ENCODE data around the gene ASAH2. TPM values are rescaled to one million over a fixed set of nuclear protein-coding genes. Genes with fewer than 3 reads are reported as not detected.

ASAH2 gene
- total and polyA plus RNA-seq, 2 donors = 0.18 to 1.4 TPM

- Histone ChIP-seq H3K4me3 (ENCODE audit: low read length in 2 of 2) (no peak overlapping the region), H3K4me1 (ENCODE audit: control insufficient read depth in 2 of 2, insufficient read depth in 2 of 2, low read length in 2 of 2) (no peaks in the 10 kb centered on the region)
- 97% methylated on average over 1 of the region's 1 CpG for WGBS
Observed at GRCh38 chr10:50221470-50221869, 29.8 kb downstream of the ASAH2 start.

GRCh38 chr10:50219646-50220045, 31.7 kb downstream of the ASAH2 start:
- H3K4me1 ChIP-seq (ENCODE audit: control insufficient read depth in 2 of 2, insufficient read depth in 2 of 2, low read length in 2 of 2) = no peaks in the 10 kb centered on the region
- no peak for DNase-seq (ENCODE audit: low read depth in 6 of 9, low spot score in 9 of 9)
- H3K36me3 ChIP-seq (ENCODE audit: control insufficient read depth in 2 of 2, insufficient read depth in 2 of 2, low read length in 1 of 2) = no peaks in the 10 kb centered on the region
- no peak overlapping the region for H3K4me3 ChIP-seq (ENCODE audit: low read length in 2 of 2)
- H3K27me3 ChIP-seq (ENCODE audit: control insufficient read depth in 2 of 2, insufficient read depth in 1 of 2, low read length in 1 of 2) = no peaks in the 10 kb centered on the region
- 96% methylated on average over 2 of the region's 2 CpGs for WGBS
- no peaks in the 10 kb centered on the region for H3K9me3 ChIP-seq (ENCODE audit: control insufficient read depth in 2 of 2, insufficient read depth in 1 of 2, low read length in 1 of 2)
- no peak overlapping the region for H3K27ac ChIP-seq (ENCODE audit: low read depth in 1 of 2, low read length in 1 of 2)

More at GRCh38 chr10:50221470-50221869, 29.8 kb downstream of the ASAH2 start:
- DNase-seq (ENCODE audit: low read depth in 6 of 9, low spot score in 9 of 9) = no peak
- Histone ChIP-seq H3K27me3 (ENCODE audit: control insufficient read depth in 2 of 2, insufficient read depth in 1 of 2, low read length in 1 of 2) (no peaks in the 10 kb centered on the region), H3K9me3 (ENCODE audit: control insufficient read depth in 2 of 2, insufficient read depth in 1 of 2, low read length in 1 of 2) (no peaks in the 10 kb centered on the region), H3K27ac (ENCODE audit: low read depth in 1 of 2, low read length in 1 of 2) (no peak overlapping the region), H3K36me3 (ENCODE audit: control insufficient read depth in 2 of 2, insufficient read depth in 2 of 2, low read length in 1 of 2) (no peaks in the 10 kb centered on the region)

GRCh38 chr10:50219200-50219599, 32.1 kb downstream of the ASAH2 start:
- no peaks in the 10 kb centered on the region for H3K9me3 ChIP-seq (ENCODE audit: control insufficient read depth in 2 of 2, insufficient read depth in 1 of 2, low read length in 1 of 2)
- H3K27me3 ChIP-seq (ENCODE audit: control insufficient read depth in 2 of 2, insufficient read depth in 1 of 2, low read length in 1 of 2) = no peaks in the 10 kb centered on the region
- H3K4me3 ChIP-seq (ENCODE audit: low read length in 2 of 2) = no peak overlapping the region
- no peaks in the 10 kb centered on the region for H3K4me1 ChIP-seq (ENCODE audit: control insufficient read depth in 2 of 2, insufficient read depth in 2 of 2, low read length in 2 of 2)
- WGBS = 94% methylated on average over 2 of the region's 2 CpGs
- H3K36me3 ChIP-seq (ENCODE audit: control insufficient read depth in 2 of 2, insufficient read depth in 2 of 2, low read length in 1 of 2) = no peaks in the 10 kb centered on the region
- H3K27ac ChIP-seq (ENCODE audit: low read depth in 1 of 2, low read length in 1 of 2) = no peak overlapping the region
- DNase-seq (ENCODE audit: low read depth in 6 of 9, low spot score in 9 of 9) = no peak

- H3K27me3 ChIP-seq (ENCODE audit: control insufficient read depth in 2 of 2, insufficient read depth in 1 of 2, low read length in 1 of 2) = no peaks in the 10 kb centered on the region
- no peak for DNase-seq (ENCODE audit: low read depth in 6 of 9, low spot score in 9 of 9)
- H3K4me1 ChIP-seq (ENCODE audit: control insufficient read depth in 2 of 2, insufficient read depth in 2 of 2, low read length in 2 of 2) = no peaks in the 10 kb centered on the region
- H3K27ac ChIP-seq (ENCODE audit: low read depth in 1 of 2, low read length in 1 of 2) = no peak overlapping the region
- no peak overlapping the region for H3K4me3 ChIP-seq (ENCODE audit: low read length in 2 of 2)
- no peaks in the 10 kb centered on the region for H3K36me3 ChIP-seq (ENCODE audit: control insufficient read depth in 2 of 2, insufficient read depth in 2 of 2, low read length in 1 of 2)
- no peaks in the 10 kb centered on the region for H3K9me3 ChIP-seq (ENCODE audit: control insufficient read depth in 2 of 2, insufficient read depth in 1 of 2, low read length in 1 of 2)
- WGBS = 89% methylated on average over 3 of the region's 3 CpGs
Observed at GRCh38 chr10:50216894-50217293, 34.4 kb downstream of the ASAH2 start.

GRCh38 chr10:50216418-50216817, 34.9 kb downstream of the ASAH2 start:
- DNase-seq (ENCODE audit: low read depth in 6 of 9, low spot score in 9 of 9) = no peak
- Histone ChIP-seq H3K27ac (ENCODE audit: low read depth in 1 of 2, low read length in 1 of 2) (no peak overlapping the region), H3K9me3 (ENCODE audit: control insufficient read depth in 2 of 2, insufficient read depth in 1 of 2, low read length in 1 of 2) (no peaks in the 10 kb centered on the region)

GRCh38 chr10:50211670-50212069, 39.6 kb downstream of the ASAH2 start:
- Histone ChIP-seq H3K27ac (ENCODE audit: low read depth in 1 of 2, low read length in 1 of 2) (no peak overlapping the region), H3K4me3 (ENCODE audit: low read length in 2 of 2) (no peak overlapping the region), H3K36me3 (ENCODE audit: control insufficient read depth in 2 of 2, insufficient read depth in 2 of 2, low read length in 1 of 2) (no peaks in the 10 kb centered on the region), H3K4me1 (ENCODE audit: control insufficient read depth in 2 of 2, insufficient read depth in 2 of 2, low read length in 2 of 2) (no peaks in the 10 kb centered on the region), H3K27me3 (ENCODE audit: control insufficient read depth in 2 of 2, insufficient read depth in 1 of 2, low read length in 1 of 2) (no peaks in the 10 kb centered on the region), H3K9me3 (ENCODE audit: control insufficient read depth in 2 of 2, insufficient read depth in 1 of 2, low read length in 1 of 2) (no peaks in the 10 kb centered on the region)
- WGBS = 92% methylated on average over 3 of the region's 3 CpGs
- DNase-seq (ENCODE audit: low read depth in 6 of 9, low spot score in 9 of 9) = no peak

More at GRCh38 chr10:50216418-50216817, 34.9 kb downstream of the ASAH2 start:
- Histone ChIP-seq H3K36me3 (ENCODE audit: control insufficient read depth in 2 of 2, insufficient read depth in 2 of 2, low read length in 1 of 2) (no peaks in the 10 kb centered on the region), H3K4me1 (ENCODE audit: control insufficient read depth in 2 of 2, insufficient read depth in 2 of 2, low read length in 2 of 2) (no peaks in the 10 kb centered on the region), H3K4me3 (ENCODE audit: low read length in 2 of 2) (no peak overlapping the region), H3K27me3 (ENCODE audit: control insufficient read depth in 2 of 2, insufficient read depth in 1 of 2, low read length in 1 of 2) (no peaks in the 10 kb centered on the region)

GRCh38 chr10:50210876-50211275, 40.4 kb downstream of the ASAH2 start:
- Histone ChIP-seq H3K4me3 (ENCODE audit: low read length in 2 of 2) (no peak overlapping the region), H3K36me3 (ENCODE audit: control insufficient read depth in 2 of 2, insufficient read depth in 2 of 2, low read length in 1 of 2) (no peaks in the 10 kb centered on the region), H3K27me3 (ENCODE audit: control insufficient read depth in 2 of 2, insufficient read depth in 1 of 2, low read length in 1 of 2) (no peaks in the 10 kb centered on the region), H3K9me3 (ENCODE audit: control insufficient read depth in 2 of 2, insufficient read depth in 1 of 2, low read length in 1 of 2) (no peaks in the 10 kb centered on the region), H3K4me1 (ENCODE audit: control insufficient read depth in 2 of 2, insufficient read depth in 2 of 2, low read length in 2 of 2) (no peaks in the 10 kb centered on the region), H3K27ac (ENCODE audit: low read depth in 1 of 2, low read length in 1 of 2) (no peak overlapping the region)
- DNase-seq (ENCODE audit: low read depth in 6 of 9, low spot score in 9 of 9) = no peak

Other genes starting within 250 kb of the ASAH2 start
- gene WASHC2A, start 183.6 kb downstream of the ASAH2 start, total RNA-seq = 28.6 TPM
- gene WASHC2A, start 183.6 kb downstream of the ASAH2 start, polyA plus RNA-seq = 32.2 TPM